OCI-LY3 (cell line): ENCODE data around the gene HPGDS.

Experiments used
- H2AFZ ChIP-seq: fragments of 200-600, 300-600 bp; shearing (Covaris generic); 2 replicates; pipeline ENCODE4 v1.6.0; 2014; ENCODE audit warnings: antibody characterized with exemption, low read depth, low read length
- H3K27ac ChIP-seq: fragments of 200-600, 300-600 bp; sonication (generic); 2 replicates; pipeline ENCODE4 v1.5.1; 2014; ENCODE audit warnings: mild to moderate bottlenecking, low read length, moderate library complexity, mixed read lengths
- H3K27me3 ChIP-seq: fragments of 200-600, 300-600 bp; sonication (generic); 2 replicates; pipeline ENCODE4 v1.6.1; 2014; ENCODE audit warnings: low read depth, low read length, mixed read lengths
- H3K36me3 ChIP-seq: fragments of 200-600, 300-600 bp; sonication (generic); replicated peaks from 2 replicates; pipeline ENCODE3; 2014; ENCODE audit warnings: low read depth, low read length, mixed read lengths
- H3K4me1 ChIP-seq: fragments of 300-600, 200-600 bp; sonication (generic); 2 replicates; pipeline ENCODE4 v1.6.1; 2014; ENCODE audit warnings: low read length, mixed read lengths
- H3K4me2 ChIP-seq: fragments of 200-600, 300-600 bp; sonication (generic); 2 replicates; pipeline ENCODE4 v1.6.1; 2014; ENCODE audit warnings: low read length, mixed read lengths
- H3K4me3 ChIP-seq: fragments of 300-600, 200-600 bp; sonication (generic); 2 replicates; pipeline ENCODE4 v1.5.1; 2014; ENCODE audit warnings: antibody characterized with exemption, mild to moderate bottlenecking, low read length, moderate library complexity
- H3K79me2 ChIP-seq: fragments of 300-600, 200-600 bp; shearing (Covaris generic); 2 replicates; pipeline ENCODE4 v1.6.1; 2014; ENCODE audit warnings: mild to moderate bottlenecking, low read length, mixed read lengths
- H3K9ac ChIP-seq: fragments of 300-600, 200-600 bp; shearing (Covaris generic); 2 replicates; pipeline ENCODE4 v1.6.0; 2014; ENCODE audit warnings: mild to moderate bottlenecking, low read length, moderate library complexity
- H3K9me3 ChIP-seq: fragments of 200-600, 300-600 bp; shearing (Covaris generic); 2 replicates; pipeline ENCODE4 v1.6.1; 2014; ENCODE audit warnings: low read length, mixed read lengths; ENCODE audit not compliant: insufficient read depth
- H4K20me1 ChIP-seq: fragments of 200-600, 300-600 bp; sonication (generic); 2 replicates; pipeline ENCODE4 v1.6.1; 2016; ENCODE audit warnings: low read length, mixed read lengths; ENCODE audit not compliant: insufficient read depth
- EZH2phosphoT487 ChIP-seq: fragments of 200-600 bp; shearing (Covaris generic); IDR thresholded peaks from 2 replicates; pipeline ENCODE4 v1.6.1; 2018; ENCODE audit warnings: antibody characterized with exemption, mixed run types, low read depth
- TF ChIP-seq, protein P1 (sequence below): fragments of 200-600, 300-600 bp; sonication (generic); IDR thresholded peaks from 2 replicates; pipeline ENCODE4 v1.5.1; 2014; ENCODE audit warnings: antibody characterized with exemption, low read length, low read depth

Gene HPGDS

DNA sequence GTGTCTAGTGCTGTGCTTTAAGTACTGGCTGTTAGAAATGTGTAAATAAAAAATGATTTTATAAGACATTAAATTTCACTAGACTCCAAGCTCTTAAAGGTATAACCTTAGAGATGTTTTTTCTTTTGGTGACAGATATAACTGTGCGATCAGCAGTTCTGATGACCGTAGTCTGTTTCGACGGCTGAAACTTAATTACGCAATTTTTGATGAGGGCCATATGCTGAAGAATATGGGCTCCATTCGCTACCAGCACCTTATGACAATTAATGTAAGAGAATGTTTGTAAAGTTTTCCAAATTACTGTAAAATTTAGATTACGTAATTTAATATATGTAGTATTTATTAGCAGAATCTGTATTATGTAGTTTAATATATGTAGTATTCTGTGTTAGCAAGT lies 66.4 kb downstream of the HPGDS start:
- no peak overlapping the region for H3K4me3 ChIP-seq
- no peak overlapping the region for H3K27ac ChIP-seq
- H3K9ac ChIP-seq: no peak overlapping the region
- H4K20me1 ChIP-seq: no peaks in the 10 kb centered on the region
- TF ChIP-seq EZH2phosphoT487: no peak
- TF ChIP-seq, protein P1, sequence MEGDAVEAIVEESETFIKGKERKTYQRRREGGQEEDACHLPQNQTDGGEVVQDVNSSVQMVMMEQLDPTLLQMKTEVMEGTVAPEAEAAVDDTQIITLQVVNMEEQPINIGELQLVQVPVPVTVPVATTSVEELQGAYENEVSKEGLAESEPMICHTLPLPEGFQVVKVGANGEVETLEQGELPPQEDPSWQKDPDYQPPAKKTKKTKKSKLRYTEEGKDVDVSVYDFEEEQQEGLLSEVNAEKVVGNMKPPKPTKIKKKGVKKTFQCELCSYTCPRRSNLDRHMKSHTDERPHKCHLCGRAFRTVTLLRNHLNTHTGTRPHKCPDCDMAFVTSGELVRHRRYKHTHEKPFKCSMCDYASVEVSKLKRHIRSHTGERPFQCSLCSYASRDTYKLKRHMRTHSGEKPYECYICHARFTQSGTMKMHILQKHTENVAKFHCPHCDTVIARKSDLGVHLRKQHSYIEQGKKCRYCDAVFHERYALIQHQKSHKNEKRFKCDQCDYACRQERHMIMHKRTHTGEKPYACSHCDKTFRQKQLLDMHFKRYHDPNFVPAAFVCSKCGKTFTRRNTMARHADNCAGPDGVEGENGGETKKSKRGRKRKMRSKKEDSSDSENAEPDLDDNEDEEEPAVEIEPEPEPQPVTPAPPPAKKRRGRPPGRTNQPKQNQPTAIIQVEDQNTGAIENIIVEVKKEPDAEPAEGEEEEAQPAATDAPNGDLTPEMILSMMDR: no peak
- no peaks in the 10 kb centered on the region for H3K79me2 ChIP-seq
- no peaks in the 10 kb centered on the region for H3K27me3 ChIP-seq
- H3K4me1 ChIP-seq: no peaks in the 10 kb centered on the region
- no peak overlapping the region for H3K4me2 ChIP-seq
- no peak overlapping the region for H2AFZ ChIP-seq
- H3K36me3 ChIP-seq: peaks cover 49% of the 10 kb centered on the region
- H3K9me3 ChIP-seq: no peaks in the 10 kb centered on the region

DNA sequence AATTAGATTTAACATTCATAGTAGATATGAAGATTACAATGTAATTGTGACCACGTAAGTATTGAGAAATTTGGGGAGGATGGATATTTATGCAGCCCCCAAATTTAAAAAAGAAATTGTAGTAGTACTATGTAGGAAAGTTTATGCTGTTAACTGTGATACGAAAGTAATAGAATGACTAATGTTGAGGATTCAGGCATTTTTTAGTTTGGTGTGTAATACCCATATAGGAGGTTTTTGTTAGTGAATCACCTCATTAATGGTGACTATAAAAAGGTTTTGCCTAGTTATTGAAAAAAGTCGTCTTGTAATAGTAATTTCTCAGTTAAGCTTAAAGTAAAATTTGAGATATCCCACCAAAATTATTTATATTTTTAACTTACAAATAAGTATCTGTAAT lies 67.7 kb downstream of the HPGDS start:
- Histone ChIP-seq H4K20me1 (no peaks in the 10 kb centered on the region), H3K36me3 (peaks cover 42% of the 10 kb centered on the region), H3K27ac (no peak overlapping the region), H3K4me2 (no peak overlapping the region), H2AFZ (no peak overlapping the region), H3K79me2 (no peaks in the 10 kb centered on the region), H3K4me3 (no peak overlapping the region), H3K4me1 (no peaks in the 10 kb centered on the region), H3K9ac (no peak overlapping the region), H3K9me3 (no peaks in the 10 kb centered on the region), H3K27me3 (no peaks in the 10 kb centered on the region)
- TF ChIP-seq, protein P1: no peak
- no peak for TF ChIP-seq EZH2phosphoT487

DNA sequence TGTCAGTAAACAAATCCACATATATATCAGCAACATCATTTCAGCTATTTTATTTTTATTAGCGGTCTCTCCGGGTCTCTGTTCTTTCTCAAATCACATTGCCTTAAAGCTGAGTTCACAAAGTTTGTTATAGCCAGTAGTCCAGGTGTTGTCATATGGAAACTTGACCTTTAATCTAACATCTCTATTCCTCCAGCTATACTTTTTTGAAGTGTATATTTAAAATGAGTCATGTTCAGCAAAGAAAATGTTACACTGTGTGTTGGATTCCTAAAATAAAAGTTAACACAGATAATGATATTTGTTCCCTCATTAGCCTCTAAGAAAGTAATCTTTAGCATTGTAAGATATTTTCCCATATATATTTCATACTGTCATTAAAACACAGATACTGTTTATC lies 71.4 kb downstream of the HPGDS start:
- H2AFZ ChIP-seq: no peak overlapping the region

DNA sequence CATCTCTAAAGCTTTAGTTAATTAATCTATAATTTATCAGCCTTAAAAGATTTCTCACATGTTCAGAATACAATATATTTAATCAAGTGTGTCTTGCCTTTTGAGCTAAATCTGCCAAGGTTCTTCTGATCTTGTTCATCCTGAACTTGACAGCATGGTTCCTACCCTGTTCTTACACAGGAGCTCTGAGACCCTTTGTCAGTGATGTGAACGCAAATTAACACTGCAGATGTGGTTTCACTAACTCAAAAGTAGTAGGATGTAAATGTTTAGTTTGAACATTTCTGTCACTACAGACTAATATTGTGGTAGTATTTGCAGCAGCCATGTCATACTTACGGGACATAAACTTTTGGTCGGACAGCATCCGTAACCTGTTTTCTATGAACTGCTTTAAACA lies 75.6 kb downstream of the HPGDS start:
- Histone ChIP-seq H3K79me2 (no peaks in the 10 kb centered on the region), H3K9ac (no peak overlapping the region), H2AFZ (no peak overlapping the region), H4K20me1 (no peaks in the 10 kb centered on the region), H3K4me2 (no peak overlapping the region), H3K27me3 (no peaks in the 10 kb centered on the region), H3K4me1 (no peaks in the 10 kb centered on the region), H3K4me3 (no peak overlapping the region), H3K27ac (no peak overlapping the region), H3K36me3 (peaks cover 19% of the 10 kb centered on the region), H3K9me3 (no peaks in the 10 kb centered on the region)
- no peak for TF ChIP-seq EZH2phosphoT487
- TF ChIP-seq, protein P1: no peak

More for the DNA sequence above, 71.4 kb downstream of the HPGDS start:
- Histone ChIP-seq H3K27ac (no peak overlapping the region), H3K4me3 (no peak overlapping the region), H3K9ac (no peak overlapping the region), H3K79me2 (no peaks in the 10 kb centered on the region), H3K4me1 (no peaks in the 10 kb centered on the region), H4K20me1 (no peaks in the 10 kb centered on the region), H3K9me3 (no peaks in the 10 kb centered on the region), H3K36me3 (peaks cover 27% of the 10 kb centered on the region), H3K4me2 (no peak overlapping the region), H3K27me3 (no peaks in the 10 kb centered on the region)
- TF ChIP-seq, protein P1: no peak
- TF ChIP-seq EZH2phosphoT487: no peak
